Endothelial cell of umbilical vein (primary cell): ENCODE results near the gene FUT2. TPM values are rescaled to one million over a fixed set of nuclear protein-coding genes. Genes with fewer than 3 reads are reported as not detected.

ENCODE experiments used
- BruUV-seq: library from RNA; stranded (reverse); fragments of 400-500 nt; replicated peaks from 2 replicates; lab custom pipeline; 2021; lab: Mats Ljungman, UMichigan
- CTCF ChIA-PET: fragments of 300-600, 350-600 bp; sonication (Branson Sonifier 250); formaldehyde crosslinking; loops from one replicate; lab custom pipeline; 2021; ENCODE audit warnings: antibody characterized with exemption, inconsistent platforms; lab: Charles Lee
- POLR2A ChIA-PET: fragments of 300-600, 350-600 bp; sonication (Branson Sonifier 250); formaldehyde crosslinking; loops from one replicate; lab custom pipeline; 2021; ENCODE audit warnings: antibody characterized with exemption, inconsistent platforms; lab: Charles Lee
- DNase-seq: peaks from one replicate; pipeline ENCODE4 v3.0.0-alpha.2; 2011; ENCODE audit warnings: low read depth, low spot score
- FAIRE-seq: peaks from 2 replicates; lab custom pipeline; 2011; peaks lifted over from hg19 to GRCh38; lab: Jason Lieb, UNC
- H2AFZ ChIP-seq: 2 replicates; pipeline ENCODE4 v1.6.0; 2012; ENCODE audit warnings: low read depth, low read length, control low read depth, inconsistent platforms
- H3K27ac ChIP-seq: 2 replicates; pipeline ENCODE4 v1.5.1; 2011; ENCODE audit warnings: low read depth, mild to moderate bottlenecking, control low read depth, low read length, moderate library complexity; ENCODE audit not compliant: insufficient read depth
- H3K27me3 ChIP-seq, 2 experiments: 2 replicates each; pipeline versions ENCODE4 v1.6.0 to v1.6.1; 2011; ENCODE audit warnings: low read length in 2 of 2, mixed read lengths in 1 of 2; ENCODE audit not compliant: control insufficient read depth in 2 of 2, insufficient read depth in 2 of 2
- H3K36me3 ChIP-seq, 2 experiments: 2 replicates in 1 of 2; 3 replicates in 1 of 2; pipeline ENCODE4 v1.5.1; 2011; ENCODE audit warnings: low read length in 2 of 2, mild to moderate bottlenecking in 1 of 2, moderate library complexity in 1 of 2; ENCODE audit not compliant: control insufficient read depth in 2 of 2, insufficient read depth in 2 of 2; ENCODE audit errors: extremely low read depth in 1 of 2
- H3K4me1 ChIP-seq: 3 replicates; pipeline ENCODE4 v1.5.1; 2011; ENCODE audit warnings: mild to moderate bottlenecking, low read length; ENCODE audit not compliant: control insufficient read depth, insufficient read depth; ENCODE audit errors: extremely low read depth
- H3K4me2 ChIP-seq: 2 replicates; pipeline ENCODE4 v1.6.1; 2011; ENCODE audit warnings: low read length, control low read depth, mixed read lengths; ENCODE audit not compliant: insufficient read depth
- H3K4me3 ChIP-seq, 3 experiments: fragments of 200-600 bp in 1 of 3; sonication (generic), shearing (Covaris generic) in 1 of 3; replicated peaks in 1 of 3; 2 replicates each; pipeline ENCODE4 v1.5.1; 2011 to 2016; ENCODE audit warnings: control low read depth in 3 of 3, low read length in 3 of 3, mild to moderate bottlenecking in 2 of 3, inconsistent platforms in 1 of 3, low read depth in 1 of 3, moderate library complexity in 1 of 3; ENCODE audit not compliant: insufficient read depth in 1 of 3
- H3K79me2 ChIP-seq: 2 replicates; pipeline ENCODE4 v1.6.0; 2012; ENCODE audit warnings: low read length, inconsistent platforms; ENCODE audit not compliant: control insufficient read depth, insufficient read depth
- H3K9ac ChIP-seq: replicated peaks from 2 replicates; pipeline ENCODE3; 2011; ENCODE audit warnings: low read length, control low read depth; ENCODE audit not compliant: insufficient read depth; ENCODE audit errors: extremely low read depth
- H3K9me1 ChIP-seq: replicated peaks from 3 replicates; pipeline ENCODE4 v1.6.0; 2011; ENCODE audit warnings: mild to moderate bottlenecking, low read length; ENCODE audit not compliant: control insufficient read depth, insufficient read depth; ENCODE audit errors: extremely low read depth
- H3K9me3 ChIP-seq: replicated peaks from 2 replicates; pipeline ENCODE4 v1.5.1; 2012; ENCODE audit warnings: low read length, inconsistent platforms; ENCODE audit not compliant: control insufficient read depth, insufficient read depth
- H4K20me1 ChIP-seq: replicated peaks from 2 replicates; pipeline ENCODE3; 2011; ENCODE audit warnings: mild to moderate bottlenecking, low read length; ENCODE audit not compliant: control insufficient read depth, insufficient read depth; ENCODE audit errors: extremely low read depth
- CTCF ChIP-seq, 2 donors: IDR thresholded peaks; 1 replicate in 1 of 2; 2 replicates in 1 of 2; pipeline ENCODE4 v1.5.1; 2011; ENCODE audit warnings: low read length in 2 of 2, mild to moderate bottlenecking in 2 of 2, moderate library complexity in 2 of 2, control low read depth in 1 of 2, inconsistent platforms in 1 of 2, low read depth in 1 of 2; ENCODE audit not compliant: insufficient read depth in 1 of 2; ENCODE audit errors: extremely low read depth in 1 of 2
- EZH2 ChIP-seq: IDR thresholded peaks from 2 replicates; pipeline ENCODE4 v1.6.1; 2012; ENCODE audit warnings: borderline replicate concordance, low read depth, mild to moderate bottlenecking, moderate library complexity, low read length, inconsistent platforms; ENCODE audit not compliant: severe bottlenecking
- FOS ChIP-seq: IDR thresholded peaks from 2 replicates; pipeline ENCODE4 v1.6.1; 2011; ENCODE audit warnings: mild to moderate bottlenecking, low read length, moderate library complexity, borderline replicate concordance; ENCODE audit not compliant: insufficient read depth
- GATA2 ChIP-seq: IDR thresholded peaks from 2 replicates; pipeline ENCODE4 v1.7.0; 2011; ENCODE audit warnings: low read depth, mild to moderate bottlenecking, moderate library complexity, mixed read lengths, low read length; ENCODE audit not compliant: insufficient read length, insufficient read depth
- JUN ChIP-seq: IDR thresholded peaks from 2 replicates; pipeline ENCODE4 v1.6.1; 2011; ENCODE audit warnings: borderline replicate concordance, low read depth; ENCODE audit not compliant: insufficient read length, insufficient read depth
- MYC ChIP-seq: IDR thresholded peaks from one replicate; pipeline ENCODE4 v1.6.1; 2011; ENCODE audit warnings: mild to moderate bottlenecking, low read depth, low read length
- POLR2A ChIP-seq: IDR thresholded peaks from 2 replicates; pipeline ENCODE4 v1.6.1; 2012; ENCODE audit warnings: low read depth, mild to moderate bottlenecking, control low read depth, low read length
- POLR2AphosphoS5 ChIP-seq: IDR thresholded peaks from 2 replicates; pipeline ENCODE4 v1.6.1; 2012; ENCODE audit warnings: low read depth, mild to moderate bottlenecking, control low read depth, low read length, moderate library complexity; ENCODE audit not compliant: insufficient read depth
- dilution Hi-C: fragments of 300-500 bp; cut with MboI; formaldehyde crosslinking; loops from one replicate; pipeline ENCODE4 v1.15.0; 2019; ENCODE audit warnings: low sequenced_read_pairs; ENCODE audit not compliant: extremely low pct_ligation_motif_present
- intact Hi-C: fragments of 100-400 bp; cut with micrococcal nuclease; formaldehyde crosslinking; loops from one replicate; pipeline ENCODE4 v1.10.0; 2022
- polyA plus RNA-seq, 4 experiments: library from polyadenylated mRNA; depleted of rRNA in 3 of 4; stranded (reverse) in 3 of 4; unstranded in 1 of 4; fragments of >200 nt; gene quantifications; 2 replicates each; pipeline versions ENCODE4 v1.2.1 to v1.2.3, GENCODE V29; 2011 to 2012; ENCODE audit warnings: missing spikeins in 1 of 4
- total RNA-seq: library from RNA; stranded (reverse); gene quantifications from 2 replicates; pipeline ENCODE4 v1.2.3, GENCODE V29; 2021
- TF ChIP-seq, protein P1 (sequence below): IDR thresholded peaks from 2 replicates; pipeline ENCODE4 v1.6.1; 2011; ENCODE audit not compliant: insufficient read depth, insufficient read length

Gene FUT2
- total and polyA plus RNA-seq, 2 donors (not counting 3 experiments of a cell fraction or from before 2014, with no cell fraction given), result not detected

DNA sequence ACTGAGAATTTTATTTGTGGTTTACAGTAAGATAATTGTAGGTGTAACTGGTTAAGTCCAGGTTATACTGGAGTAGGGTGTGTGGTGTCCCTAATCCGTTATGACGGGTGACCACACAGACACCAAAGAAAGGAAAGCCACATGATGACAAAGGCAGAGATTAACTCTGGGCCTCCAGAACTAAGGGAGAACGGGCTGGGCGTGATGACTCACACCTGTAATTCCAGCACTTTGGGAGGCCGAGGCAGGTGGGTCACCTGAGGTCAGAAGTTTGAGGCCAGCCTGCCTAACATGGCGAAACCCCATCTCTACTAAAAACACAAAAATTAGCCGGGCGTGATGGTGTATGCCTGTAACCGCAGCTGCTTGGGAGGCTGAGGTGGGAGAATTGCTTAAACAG, 10.2 kb upstream of the FUT2 start:
- intact Hi-C loops (no loop called here), dilution Hi-C loops (no loop called here)
- H3K9ac ChIP-seq, result no peak overlapping the region
- H3K79me2 ChIP-seq, result no peaks in the 10 kb centered on the region
- TF ChIP-seq JUN, result no peak
- TF ChIP-seq POLR2AphosphoS5, result no peak
- no peak for TF ChIP-seq POLR2A
- TF ChIP-seq, protein P1, sequence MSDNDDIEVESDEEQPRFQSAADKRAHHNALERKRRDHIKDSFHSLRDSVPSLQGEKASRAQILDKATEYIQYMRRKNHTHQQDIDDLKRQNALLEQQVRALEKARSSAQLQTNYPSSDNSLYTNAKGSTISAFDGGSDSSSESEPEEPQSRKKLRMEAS, result no peak
- TF ChIP-seq CTCF (IDR thresholded peaks at IDR 0.05; ENCODE audit: extremely low read depth in 1 of 2, insufficient read depth in 1 of 2, low read depth in 1 of 2, low read length in 2 of 2), result no peak
- TF ChIP-seq EZH2, result no peak
- TF ChIP-seq GATA2, result no peak
- TF ChIP-seq FOS, result no peak
- TF ChIP-seq MYC, result no peak
- BruUV-seq, result no TSS peak
- DNase-seq (no peak), FAIRE-seq (no peak)
- CTCF ChIA-PET, result interaction anchor here (2.2 to 2.5 kb wide), 2 partner anchors 10 kb away, joined by 10 to 11 read pairs; no protein-coding TSS in a partner anchor
- H3K4me1 ChIP-seq, result no peaks in the 10 kb centered on the region
- H3K36me3 ChIP-seq, result no peaks in the 10 kb centered on the region
- no peak overlapping the region for H2AFZ ChIP-seq
- no peak overlapping the region for H3K4me3 ChIP-seq
- no peak overlapping the region for H3K27ac ChIP-seq
- H3K9me1 ChIP-seq, result no peaks in the 10 kb centered on the region
- H3K4me2 ChIP-seq, result no peak overlapping the region
- POLR2A ChIA-PET, result no interaction called here
- H3K27me3 ChIP-seq, result peaks cover 0 to 2% of the 10 kb centered on the region in 2 experiments
- no peaks in the 10 kb centered on the region for H3K9me3 ChIP-seq
- no peaks in the 10 kb centered on the region for H4K20me1 ChIP-seq
